ENCODE measurements around the gene WNT1. TPM values are rescaled to one million over a fixed set of nuclear protein-coding genes. Genes with fewer than 3 reads are reported as not detected.
A peak's percentile ranks its signal among the peaks of the same experiment; 100 is the strongest.

Gene WNT1
- total RNA-seq, result not detected

DNA sequence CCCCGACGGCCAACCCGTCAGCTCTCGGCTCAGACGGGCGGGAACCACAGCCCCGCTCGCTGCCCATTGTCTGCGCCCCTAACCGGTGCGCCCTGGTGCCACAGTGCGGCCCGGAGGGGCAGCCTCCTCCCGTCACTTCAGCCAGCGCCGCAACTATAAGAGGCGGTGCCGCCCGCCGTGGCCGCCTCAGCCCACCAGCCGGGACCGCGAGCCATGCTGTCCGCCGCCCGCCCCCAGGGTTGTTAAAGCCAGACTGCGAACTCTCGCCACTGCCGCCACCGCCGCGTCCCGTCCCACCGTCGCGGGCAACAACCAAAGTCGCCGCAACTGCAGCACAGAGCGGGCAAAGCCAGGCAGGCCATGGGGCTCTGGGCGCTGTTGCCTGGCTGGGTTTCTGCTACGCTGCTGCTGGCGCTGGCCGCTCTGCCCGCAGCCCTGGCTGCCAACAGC, at the start of gene WNT1:
WNT1 (plus strand) TSS at position 32 of the 450 bp plus-strand sequence; CDS start at position 361, 329 bp downstream.
- Mint-ChIP-seq H3K4me3 (peak within 1 kb of the TSS; percentile 50), H3K9me3 (no peaks in the 10 kb centered on the region), H3K4me1 (ENCODE audit: low read depth) (peaks cover 42% of the 10 kb centered on the region), H3K27ac (no peak within 1 kb of the TSS), H3K36me3 (ENCODE audit: low read depth) (no peaks in the 10 kb centered on the region), H3K27me3 (ENCODE audit: low read depth) (peaks cover 65% of the 10 kb centered on the region)
- no peak for DNase-seq
- CTCF ChIA-PET, result interaction anchor here (0.5 to 13.9 kb wide), 19 partner anchors 10 to 166 kb away, joined by 3 to 223 read pairs (median 4); partner anchors contain the start of genes ARF3, DDN, DDX23 and FKBP11
- intact Hi-C loops (cut with micrococcal nuclease), result loop anchor here (1.0 to 10.0 kb wide), 6 partner anchors 8 to 366 kb away; partner anchors contain the start of genes DHH, DNAJC22 and PRKAG1

DNA sequence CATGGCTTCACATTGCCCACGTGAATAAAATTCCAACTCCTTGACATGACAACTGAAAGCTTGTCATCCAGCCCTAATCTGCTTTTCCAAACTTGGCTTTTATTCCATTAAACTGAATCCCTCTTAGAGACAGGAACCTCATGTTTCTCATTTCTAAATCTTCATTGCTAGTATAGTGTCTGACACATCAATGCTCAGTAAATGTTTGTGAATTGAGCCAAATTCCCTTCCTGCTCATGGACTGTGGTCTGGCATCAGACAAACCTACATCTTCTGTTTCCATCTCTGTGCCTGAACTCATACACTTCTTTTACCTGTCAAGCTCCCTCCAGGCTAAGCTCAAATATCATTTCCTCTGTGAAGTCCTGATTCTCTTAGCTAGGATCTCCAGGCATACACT, 48.6 kb upstream of the WNT1 start:
- Mint-ChIP-seq H3K4me3 (no peak overlapping the region), H3K27ac (no peak overlapping the region), H3K36me3 (ENCODE audit: low read depth) (peaks cover 11% of the 10 kb centered on the region), H3K27me3 (ENCODE audit: low read depth) (no peaks in the 10 kb centered on the region), H3K4me1 (ENCODE audit: low read depth) (peaks cover 26% of the 10 kb centered on the region), H3K9me3 (no peaks in the 10 kb centered on the region)
- no peak for DNase-seq
- CTCF ChIA-PET, result interaction anchor here (1.0 to 2.3 kb wide), 6 partner anchors 10 to 114 kb away, joined by 3 to 10 read pairs (median 4); partner anchors contain the start of gene WNT1
- intact Hi-C loops (cut with micrococcal nuclease), result no loop called here

DNA sequence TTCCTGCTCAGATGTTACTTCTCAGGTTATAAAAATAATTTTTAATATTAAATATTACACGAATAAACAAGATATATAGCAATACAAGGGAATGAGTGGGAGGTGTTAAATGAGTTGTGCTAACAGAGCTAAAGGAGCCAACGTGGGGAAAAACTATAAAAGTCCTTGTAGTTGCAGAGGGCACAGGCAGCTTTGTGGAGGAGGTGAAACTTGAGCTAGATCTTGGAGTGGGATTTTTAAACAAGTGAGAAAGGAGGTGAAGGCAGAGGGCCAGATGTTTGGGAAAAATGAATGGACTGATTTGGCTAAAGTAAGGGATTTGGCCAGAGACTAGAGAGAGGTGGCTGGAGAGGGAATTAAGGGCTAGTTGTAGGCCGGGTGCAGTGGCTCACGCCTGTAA, 47.6 kb upstream of the WNT1 start:
- no peak overlapping the region for H3K4me3 Mint-ChIP-seq
- intact Hi-C loops (cut with micrococcal nuclease), result no loop called here
- peaks cover 12% of the 10 kb centered on the region for H3K36me3 Mint-ChIP-seq (ENCODE audit: low read depth)
- no peak overlapping the region for H3K27ac Mint-ChIP-seq
- H3K4me1 Mint-ChIP-seq (ENCODE audit: low read depth), result peaks cover 25% of the 10 kb centered on the region
- H3K9me3 Mint-ChIP-seq, result no peaks in the 10 kb centered on the region
- H3K27me3 Mint-ChIP-seq (ENCODE audit: low read depth), result no peaks in the 10 kb centered on the region
- DNase-seq, result no peak
- CTCF ChIA-PET, result interaction anchor here (1.1 to 2.3 kb wide), 8 partner anchors 9 to 115 kb away, joined by 3 to 9 read pairs (median 3); partner anchors contain the start of gene WNT1

DNA sequence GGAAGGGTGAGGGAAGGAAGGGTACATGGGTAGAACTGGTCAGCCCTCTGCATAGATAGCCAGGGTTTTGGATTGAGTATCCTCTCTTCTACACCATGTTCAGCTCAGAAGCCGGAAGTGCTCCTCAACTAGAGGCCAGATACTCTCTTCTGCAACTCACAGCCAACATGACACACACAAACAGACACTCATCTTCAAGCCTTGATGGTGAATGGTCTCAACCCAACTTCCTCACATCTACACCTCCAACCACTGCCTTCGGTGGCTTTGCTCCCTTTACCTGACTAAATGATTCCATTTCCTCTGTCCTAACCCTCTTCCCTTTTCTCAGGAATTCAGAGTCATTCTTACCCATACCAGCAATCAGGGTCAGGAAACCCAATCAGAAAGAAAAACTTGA, 45.2 kb upstream of the WNT1 start:
- Mint-ChIP-seq H3K4me1 (ENCODE audit: low read depth) (peaks cover 10% of the 10 kb centered on the region), H3K27ac (no peak overlapping the region), H3K27me3 (ENCODE audit: low read depth) (no peaks in the 10 kb centered on the region), H3K36me3 (ENCODE audit: low read depth) (peaks cover 12% of the 10 kb centered on the region), H3K4me3 (no peak overlapping the region), H3K9me3 (no peaks in the 10 kb centered on the region)
- intact Hi-C loops (cut with micrococcal nuclease), result no loop called here
- DNase-seq, result no peak
- CTCF ChIA-PET, result interaction anchor here (0.6 to 5.1 kb wide), 7 partner anchors 7 to 82 kb away, joined by 3 to 35 read pairs (median 4); partner anchors contain the start of gene FKBP11

- Mint-ChIP-seq H3K27me3 (ENCODE audit: low read depth) (no peaks in the 10 kb centered on the region), H3K27ac (no peak overlapping the region), H3K4me3 (no peak overlapping the region), H3K36me3 (ENCODE audit: low read depth) (peaks cover 14% of the 10 kb centered on the region), H3K4me1 (ENCODE audit: low read depth) (peaks cover 10% of the 10 kb centered on the region), H3K9me3 (no peaks in the 10 kb centered on the region)
- intact Hi-C loops (cut with micrococcal nuclease), result loop anchor here (1.0 kb wide), 1 partner anchor 45 kb away; the partner anchor contains the start of gene WNT1
- CTCF ChIA-PET, result interaction anchor here (0.5 to 5.1 kb wide), 12 partner anchors 8 to 133 kb away, joined by 3 to 35 read pairs (median 4); partner anchors contain the start of genes FKBP11 and WNT1
- no peak for DNase-seq
Measured at GRCh38 chr12:48933664-48934311, 44.3 kb upstream of the WNT1 start.

DNA sequence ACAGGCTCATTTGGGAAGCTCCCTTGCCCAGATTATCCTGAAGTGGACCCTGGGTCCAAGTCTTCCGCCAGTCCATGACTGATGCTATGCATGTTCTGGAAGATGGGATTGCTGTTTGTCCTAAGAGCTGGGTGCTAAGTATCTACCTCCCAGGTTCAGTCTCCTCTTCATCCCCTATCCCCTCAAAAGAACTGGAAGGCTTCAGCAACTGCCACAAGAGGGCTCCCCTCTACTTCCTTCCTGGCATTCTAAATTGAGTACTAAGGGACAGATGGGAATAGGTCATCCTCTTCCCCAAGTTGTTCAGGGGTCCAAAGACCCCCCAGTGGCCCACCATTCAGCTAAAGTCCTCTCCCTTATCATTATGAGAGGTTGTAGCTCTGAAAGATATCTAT, 43.8 kb upstream of the WNT1 start:
- Mint-ChIP-seq H3K4me1 (ENCODE audit: low read depth) (peaks cover 10% of the 10 kb centered on the region), H3K36me3 (ENCODE audit: low read depth) (peaks cover 14% of the 10 kb centered on the region), H3K4me3 (no peak overlapping the region), H3K27ac (no peak overlapping the region), H3K9me3 (no peaks in the 10 kb centered on the region), H3K27me3 (ENCODE audit: low read depth) (no peaks in the 10 kb centered on the region)
- peak; percentile 31 for DNase-seq
- intact Hi-C loops (cut with micrococcal nuclease), result loop anchor here (1.0 kb wide), 1 partner anchor 44 kb away; the partner anchor contains the start of gene WNT1
- CTCF ChIA-PET, result interaction anchor here (0.6 to 5.1 kb wide), 13 partner anchors 9 to 282 kb away, joined by 3 to 35 read pairs (median 4); partner anchors contain the start of genes FKBP11 and WNT1

DNA sequence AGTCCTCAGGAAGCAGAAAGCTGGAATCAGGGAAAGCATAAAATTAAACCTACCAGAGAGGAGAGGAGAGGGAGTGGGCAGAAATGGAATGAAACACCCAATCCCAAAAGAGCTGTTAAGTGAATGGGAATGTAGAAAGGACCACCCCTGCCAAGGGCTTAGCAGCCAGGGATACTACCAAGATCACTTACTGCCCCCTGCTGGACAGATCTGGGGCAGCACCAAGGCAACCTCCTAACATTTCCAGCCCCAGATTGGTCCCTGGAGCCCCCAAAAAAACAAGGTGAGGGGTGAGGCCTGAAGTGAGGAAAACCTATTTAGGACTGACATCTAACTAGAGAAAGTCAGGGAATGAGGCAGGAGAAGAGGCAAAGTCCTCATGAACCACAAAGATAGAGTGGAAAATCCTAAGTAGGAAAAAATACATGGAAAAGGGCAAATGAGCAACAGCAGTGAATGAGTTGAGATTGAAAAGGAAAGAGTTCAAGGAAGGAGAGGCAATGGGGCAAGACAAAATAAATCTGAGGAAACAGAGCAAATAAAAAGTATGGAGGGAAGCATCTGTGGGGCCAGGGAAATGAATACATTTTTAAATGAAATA, 41.6 kb upstream of the WNT1 start:
- Mint-ChIP-seq H3K9me3 (no peaks in the 10 kb centered on the region), H3K27ac (peak overlapping the region; percentile 47), H3K36me3 (ENCODE audit: low read depth) (peaks cover 9% of the 10 kb centered on the region), H3K4me3 (no peak overlapping the region), H3K27me3 (ENCODE audit: low read depth) (no peaks in the 10 kb centered on the region), H3K4me1 (ENCODE audit: low read depth) (peaks cover 10% of the 10 kb centered on the region)
- peak; percentile 90 for DNase-seq
- intact Hi-C loops (cut with micrococcal nuclease), result loop anchor here (1.0 to 5.0 kb wide), 7 partner anchors 12 to 184 kb away; a partner anchor contains a TSS
- CTCF ChIA-PET, result interaction anchor here (0.6 to 5.1 kb wide), 15 partner anchors 9 to 195 kb away, joined by 3 to 35 read pairs (median 4); partner anchors contain the start of genes ARF3, DDX23, FKBP11 and WNT1

- H3K27ac Mint-ChIP-seq, result no peak overlapping the region
Measured at GRCh38 chr12:48937170-48937569, 41.0 kb upstream of the WNT1 start.

GRCh38 chr12:48938805-48939204, 39.3 kb upstream of the WNT1 start:
- intact Hi-C loops (cut with micrococcal nuclease), result loop anchor here (5.0 kb wide), 1 partner anchor 187 kb away; no protein-coding TSS in a partner anchor
- CTCF ChIA-PET, result interaction anchor here (0.8 to 3.0 kb wide), 6 partner anchors 8 to 86 kb away, joined by 3 to 22 read pairs (median 6); partner anchors contain the start of genes DDX23 and FKBP11
- Mint-ChIP-seq H3K4me1 (ENCODE audit: low read depth) (peaks cover 8% of the 10 kb centered on the region), H3K27ac (no peak overlapping the region), H3K36me3 (ENCODE audit: low read depth) (peaks cover 11% of the 10 kb centered on the region), H3K4me3 (no peak overlapping the region), H3K9me3 (no peaks in the 10 kb centered on the region), H3K27me3 (ENCODE audit: low read depth) (no peaks in the 10 kb centered on the region)
- no peak for DNase-seq

More at GRCh38 chr12:48937170-48937569, 41.0 kb upstream of the WNT1 start:
- no peaks in the 10 kb centered on the region for H3K9me3 Mint-ChIP-seq
- H3K36me3 Mint-ChIP-seq (ENCODE audit: low read depth), result peaks cover 9% of the 10 kb centered on the region
- no peak for DNase-seq
- CTCF ChIA-PET, result interaction anchor here (0.7 to 5.1 kb wide), 8 partner anchors 11 to 84 kb away, joined by 3 to 35 read pairs (median 4); partner anchors contain the start of genes DDX23 and FKBP11
- peaks cover 10% of the 10 kb centered on the region for H3K4me1 Mint-ChIP-seq (ENCODE audit: low read depth)
- no peak overlapping the region for H3K4me3 Mint-ChIP-seq
- intact Hi-C loops (cut with micrococcal nuclease), result loop anchor here (5.0 kb wide), 1 partner anchor 185 kb away; no protein-coding TSS in a partner anchor
- H3K27me3 Mint-ChIP-seq (ENCODE audit: low read depth), result no peaks in the 10 kb centered on the region

DNA sequence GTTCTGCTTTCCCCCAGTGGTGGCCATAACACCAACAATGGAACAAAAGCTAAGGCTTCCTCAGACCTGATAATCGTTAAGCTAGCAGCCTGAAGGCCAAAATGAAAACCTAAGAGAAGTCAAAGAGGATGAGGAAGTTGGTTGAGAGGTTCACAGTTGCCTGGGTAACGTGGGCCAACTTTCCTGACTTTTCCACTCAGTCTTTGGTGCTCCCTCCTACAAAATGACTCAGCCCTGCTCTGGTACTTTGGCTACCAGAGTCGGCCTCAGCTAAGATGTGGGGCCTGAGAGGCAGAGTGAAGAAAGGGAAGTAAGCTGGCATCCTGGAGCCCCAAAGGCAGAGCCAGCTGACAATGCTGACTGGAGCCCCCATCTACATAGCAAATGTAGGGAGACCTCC, 37.9 kb upstream of the WNT1 start:
- intact Hi-C loops (cut with micrococcal nuclease), result no loop called here
- Mint-ChIP-seq H3K27me3 (ENCODE audit: low read depth) (no peaks in the 10 kb centered on the region), H3K4me3 (no peak overlapping the region), H3K27ac (no peak overlapping the region), H3K36me3 (ENCODE audit: low read depth) (peaks cover 9% of the 10 kb centered on the region), H3K4me1 (ENCODE audit: low read depth) (peaks cover 2% of the 10 kb centered on the region), H3K9me3 (no peaks in the 10 kb centered on the region)
- DNase-seq, result no peak
- CTCF ChIA-PET, result interaction anchor here (0.6 to 3.0 kb wide), 10 partner anchors 10 to 121 kb away, joined by 3 to 22 read pairs (median 4); partner anchors contain the start of genes DDX23 and FKBP11

GRCh38 chr12:48943221-48943620, 34.9 kb upstream of the WNT1 start:
- intact Hi-C loops (cut with micrococcal nuclease), result no loop called here
- no peak overlapping the region for H3K4me3 Mint-ChIP-seq
- peaks cover 4% of the 10 kb centered on the region for H3K4me1 Mint-ChIP-seq (ENCODE audit: low read depth)
- DNase-seq, result no peak
- no peak overlapping the region for H3K27ac Mint-ChIP-seq
- peaks cover 11% of the 10 kb centered on the region for H3K36me3 Mint-ChIP-seq (ENCODE audit: low read depth)
- no peaks in the 10 kb centered on the region for H3K27me3 Mint-ChIP-seq (ENCODE audit: low read depth)
- H3K9me3 Mint-ChIP-seq, result no peaks in the 10 kb centered on the region
- CTCF ChIA-PET, result interaction anchor here (1.0 to 2.1 kb wide), 3 partner anchors 34 to 89 kb away, joined by 3 to 13 read pairs (median 7); partner anchors contain the start of gene WNT1

DNA sequence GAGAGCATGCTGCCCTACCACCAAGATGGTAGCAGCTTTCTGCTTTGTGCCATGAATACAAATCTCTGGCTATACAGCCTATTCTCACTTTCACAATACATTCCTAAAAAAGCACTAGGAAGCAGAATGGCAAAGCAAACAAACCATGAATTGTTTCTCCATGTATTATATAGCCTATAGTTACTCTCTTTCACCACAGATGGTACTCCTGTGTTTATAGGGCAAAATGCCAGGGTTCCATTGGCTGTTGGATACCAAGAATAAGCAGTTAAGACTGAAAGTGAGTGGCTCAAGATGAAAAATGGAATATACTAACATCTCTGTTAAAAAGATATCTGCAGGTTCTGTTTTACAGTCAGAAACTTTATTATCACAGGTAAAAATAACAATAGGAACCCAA, 31.9 kb upstream of the WNT1 start:
- peaks cover 11% of the 10 kb centered on the region for H3K36me3 Mint-ChIP-seq (ENCODE audit: low read depth)
- no peak overlapping the region for H3K4me3 Mint-ChIP-seq
- CTCF ChIA-PET, result interaction anchor here (0.5 to 2.8 kb wide), 4 partner anchors 10 to 92 kb away, joined by 3 to 14 read pairs (median 4); a partner anchor contains a TSS
- no peak for DNase-seq
- H3K4me1 Mint-ChIP-seq (ENCODE audit: low read depth), result peaks cover 10% of the 10 kb centered on the region
- no peaks in the 10 kb centered on the region for H3K27me3 Mint-ChIP-seq (ENCODE audit: low read depth)
- intact Hi-C loops (cut with micrococcal nuclease), result no loop called here
- H3K9me3 Mint-ChIP-seq, result no peaks in the 10 kb centered on the region
- no peak overlapping the region for H3K27ac Mint-ChIP-seq

Data from activated naive CD4-positive, alpha-beta T cell treated with anti-CD3 and anti-CD28 coated beads for 36 hours (primary cell).